A549 (cell line): ENCODE results near the gene BRAP. TPM values are rescaled to one million over a fixed set of nuclear protein-coding genes. Genes with fewer than 3 reads are reported as not detected.

Source experiments
- ATAC-seq, 2 experiments: fragments of 200-7000 bp in 1 of 2; fragments of >200 bp in 1 of 2; cut with Nextera tagmentation in 1 of 2; cut with Tn5 transposase in 1 of 2; 3 replicates each; pipeline versions ENCODE4 v1.8.0 to v1.9.1; 2018 to 2020; ENCODE audit warnings: mild to moderate bottlenecking in 1 of 2, moderate library complexity in 1 of 2
- CTCF ChIA-PET: fragments of 300-600 bp; sonication (Branson Sonifier 250); formaldehyde crosslinking; extraction: SDS; loops from one replicate; lab custom pipeline; 2021; ENCODE audit warnings: antibody characterized with exemption, inconsistent platforms; lab: Yijun Ruan, JAX
- POLR2A ChIA-PET: fragments of 350-600 bp; formaldehyde crosslinking; extraction: SDS; loops from one replicate; lab custom pipeline; 2021; ENCODE audit warnings: antibody characterized with exemption, inconsistent platforms; lab: Yijun Ruan, JAX
- DNase-seq, 2 experiments: peaks; one replicate each; pipeline versions ENCODE4 v3.0.0 to v3.0.0-alpha.2; 2011 to 2016; ENCODE audit warnings: low read depth in 1 of 2, low spot score in 1 of 2
- FAIRE-seq: peaks from 2 replicates; lab custom pipeline; 2011; peaks lifted over from hg19 to GRCh38; lab: Jason Lieb, UNC
- H3K27ac ChIP-seq, 2 experiments: fragments of >200 bp; sonication (Bioruptor Twin); formaldehyde crosslinking; 3 replicates each; pipeline ENCODE4 v1.5.1; 2016 to 2017
- H3K4me1 ChIP-seq: fragments of >200 bp; sonication (Bioruptor Twin); formaldehyde crosslinking; 3 replicates; pipeline ENCODE4 v1.6.1; 2016
- H3K4me2 ChIP-seq: fragments of >200 bp; sonication (Bioruptor Twin); formaldehyde crosslinking; 3 replicates; pipeline ENCODE4 v1.6.1; 2016
- H3K4me3 ChIP-seq: fragments of >200 bp; sonication (Bioruptor Twin); formaldehyde crosslinking; 3 replicates; pipeline ENCODE4 v1.5.1; 2016
- H3K9me3 ChIP-seq: fragments of >200 bp; sonication (Bioruptor Twin); formaldehyde crosslinking; 3 replicates; pipeline ENCODE4 v1.6.1; 2016
- CEBPB ChIP-seq, 2 experiments: fragments of >200 bp in 1 of 2; sonication (Bioruptor Twin) in 1 of 2; formaldehyde crosslinking in 1 of 2; IDR thresholded peaks; 2 replicates each; pipeline ENCODE4 v1.6.1; 2012 to 2016
- EHF ChIP-seq: fragments of 250-450 bp; sonication (Bioruptor Pico); IDR thresholded peaks from 2 replicates; pipeline ENCODE4 v1.5.0; 2020; ENCODE audit warnings: mild to moderate bottlenecking
- EHMT2 ChIP-seq: fragments of 200-600 bp; sonication (generic); IDR thresholded peaks from 2 replicates; pipeline ENCODE4 v1.6.1; 2016; ENCODE audit warnings: antibody characterized with exemption, low read depth, mild to moderate bottlenecking, moderate library complexity
- GATA3 ChIP-seq: IDR thresholded peaks from 2 replicates; pipeline ENCODE4 v1.6.1; 2012; ENCODE audit warnings: borderline replicate concordance
- HEYL ChIP-seq: fragments of 250-450 bp; sonication (Bioruptor Pico); IDR thresholded peaks from 2 replicates; pipeline ENCODE4 v1.8.0; 2021; ENCODE audit warnings: mild to moderate bottlenecking, moderate library complexity
- HMGXB4 ChIP-seq: fragments of 250-450 bp; sonication (Bioruptor Pico); IDR thresholded peaks from 2 replicates; pipeline ENCODE4 v1.5.0; 2021; ENCODE audit warnings: mild to moderate bottlenecking, moderate library complexity, borderline replicate concordance
- HOXB13 ChIP-seq: fragments of 250-450 bp; sonication (Bioruptor Pico); IDR thresholded peaks from 2 replicates; pipeline ENCODE4 v1.5.0; 2020; ENCODE audit warnings: low read depth, mild to moderate bottlenecking, moderate library complexity
- HOXB5 ChIP-seq: fragments of 250-450 bp; sonication (Bioruptor Pico); IDR thresholded peaks from 2 replicates; pipeline ENCODE4 v1.5.0; 2020; ENCODE audit warnings: mild to moderate bottlenecking, moderate library complexity
- JUNB ChIP-seq: fragments of >200 bp; sonication (Bioruptor Twin); formaldehyde crosslinking; IDR thresholded peaks from 2 replicates; pipeline ENCODE4 v1.6.1; 2016
- KDM5A ChIP-seq: fragments of 200-600 bp; sonication (generic); IDR thresholded peaks from 2 replicates; pipeline ENCODE4 v1.6.1; 2016; ENCODE audit warnings: antibody characterized with exemption, mild to moderate bottlenecking
- MAX ChIP-seq: IDR thresholded peaks from 2 replicates; pipeline ENCODE4 v1.6.1; 2012
- MAZ ChIP-seq: fragments of 150-350 bp; IDR thresholded peaks from 2 replicates; pipeline ENCODE4 v1.6.1; 2014; ENCODE audit warnings: antibody characterized with exemption, low read depth, low read length, borderline replicate concordance
- MYC ChIP-seq: IDR thresholded peaks from 2 replicates; pipeline ENCODE4 v1.6.1; 2012; ENCODE audit warnings: mild to moderate bottlenecking, inconsistent platforms, low read length, improper control_type of control experiment, borderline replicate concordance
- NPAS2 ChIP-seq: fragments of 250-450 bp; sonication (Bioruptor Pico); IDR thresholded peaks from 2 replicates; pipeline ENCODE4 v1.8.0; 2022; ENCODE audit warnings: mild to moderate bottlenecking, moderate library complexity, borderline replicate concordance
- NR3C1 ChIP-seq: fragments of >200 bp; sonication (Bioruptor Twin); formaldehyde crosslinking; IDR thresholded peaks from 3 replicates; pipeline ENCODE4 v1.6.1; 2017
- PHF8 ChIP-seq: fragments of 200-600 bp; sonication (generic); IDR thresholded peaks from 2 replicates; pipeline ENCODE4 v1.6.1; 2016; ENCODE audit warnings: low read depth, mild to moderate bottlenecking, antibody characterized with exemption, moderate library complexity, borderline replicate concordance
- POLR2A ChIP-seq: IDR thresholded peaks from 2 replicates; pipeline ENCODE4 v1.6.1; 2012; ENCODE audit warnings: mild to moderate bottlenecking, low read length
- POLR2AphosphoS2 ChIP-seq: conservative IDR thresholded peaks from 2 replicates; pipeline ENCODE4 v1.6.1; 2012; ENCODE audit warnings: low read length, improper control_type of control experiment, inconsistent platforms
- RARB ChIP-seq: fragments of 250-450 bp; sonication (Bioruptor Pico); IDR thresholded peaks from 2 replicates; pipeline ENCODE4 v1.8.0; 2021; ENCODE audit warnings: mild to moderate bottlenecking, moderate library complexity
- RFX5 ChIP-seq: fragments of 450-650 bp; IDR thresholded peaks from 2 replicates; pipeline ENCODE4 v1.7.1; 2014; ENCODE audit warnings: antibody characterized with exemption, mild to moderate bottlenecking, moderate library complexity
- RNF2 ChIP-seq: fragments of 200-600 bp; sonication (generic); IDR thresholded peaks from 2 replicates; pipeline ENCODE4 v1.6.1; 2016; ENCODE audit warnings: low read depth, mild to moderate bottlenecking, antibody characterized with exemption, moderate library complexity, borderline replicate concordance
- SMC3 ChIP-seq: fragments of >200 bp; sonication (Bioruptor Twin); formaldehyde crosslinking; IDR thresholded peaks from 3 replicates; pipeline ENCODE4 v1.6.1; 2018; ENCODE audit warnings: inconsistent platforms
- SREBF2 ChIP-seq: fragments of 450-650 bp; IDR thresholded peaks from 2 replicates; pipeline ENCODE4 v1.6.1; 2014; ENCODE audit warnings: mild to moderate bottlenecking, moderate library complexity
- ZC3H11A ChIP-seq: fragments of 450-650 bp; IDR thresholded peaks from 2 replicates; pipeline ENCODE4 v1.6.1; 2014; ENCODE audit warnings: antibody characterized with exemption, mild to moderate bottlenecking
- ZNF302 ChIP-seq: fragments of 250-450 bp; sonication (Bioruptor Pico); IDR thresholded peaks from 2 replicates; pipeline ENCODE4 v1.9.0; 2021; ENCODE audit warnings: inconsistent platforms, mild to moderate bottlenecking, moderate library complexity
- WGBS: methylation state at CpG from one replicate; pipeline ENCODE4 v1.1.6; 2017; ENCODE audit errors: missing lambda C conversion rate; 5-methylcytosine and 5-hydroxymethylcytosine counted together
- polyA plus RNA-seq, 4 experiments: library from polyadenylated mRNA; depleted of rRNA in 3 of 4; stranded (reverse); fragments of >200 nt; fragmentation: RNase III in 1 of 4; extraction: RNeasy Plus Mini Kit Qiagen cat#74134 plus additional on column Dnase treatment in 1 of 4; gene quantifications; 2 replicates in 3 of 4; 3 replicates in 1 of 4; pipeline ENCODE4 v1.2.3, GENCODE V29; 2011 to 2017
- TF ChIP-seq, protein P1 (sequence below): fragments of >200 bp; sonication (Bioruptor Twin); formaldehyde crosslinking; IDR thresholded peaks from 2 replicates; pipeline ENCODE4 v1.6.1; 2016

The BRAP gene
- polyA plus RNA-seq, 2 of the 4 experiments (the other 2 are of a cell fraction) = 13.0 to 29.7 TPM

- TF ChIP-seq CEBPB (IDR thresholded peaks at IDR 0.05) = peak in 1 of 2 experiments; percentile 2; a peak in 1 of 4 replicates
These were observed 86.1 kb downstream of the BRAP start (continued) for GRCh38 chr12:111599453-111600204.

DNA sequence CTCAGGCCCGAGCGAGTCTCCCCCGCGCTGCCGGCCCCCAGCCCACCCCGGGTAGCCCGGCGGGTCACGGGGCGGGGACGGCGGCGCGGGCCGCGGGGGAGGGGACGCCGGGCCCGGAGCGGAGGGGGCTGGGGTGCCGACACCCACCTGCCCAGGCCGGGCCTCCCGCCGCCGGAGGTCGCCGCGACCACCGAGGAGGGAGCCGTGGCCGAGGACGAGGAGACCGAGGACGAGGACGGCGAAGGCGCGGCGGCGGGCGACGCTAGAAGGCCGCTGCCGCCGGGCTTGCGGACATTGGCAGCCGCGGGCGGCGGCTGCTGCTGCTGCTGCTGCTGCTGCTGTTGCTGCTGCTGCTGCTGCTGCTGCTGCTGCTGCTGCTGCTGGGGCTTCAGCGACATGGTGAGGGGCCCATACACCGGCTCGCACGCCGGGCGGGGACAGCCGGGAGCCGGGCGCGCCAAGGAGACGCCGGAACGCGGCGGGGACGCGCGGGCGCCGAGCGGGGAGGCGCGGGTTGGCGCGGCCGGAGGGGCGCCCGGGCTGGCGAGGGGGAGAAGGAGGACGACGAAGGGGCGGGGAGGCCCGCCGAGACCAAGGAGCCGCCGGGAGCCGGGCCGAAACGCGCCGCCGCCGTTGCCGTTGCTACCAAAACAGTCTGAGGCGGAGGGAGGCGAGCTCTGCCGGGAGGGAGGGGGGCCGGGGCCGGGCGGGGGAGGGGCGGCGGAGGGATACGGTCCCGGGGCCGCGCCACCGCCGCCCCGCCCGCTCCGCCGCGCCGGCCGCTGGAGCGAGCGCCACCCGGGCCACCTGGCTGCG is 86.9 kb downstream of the BRAP start, which contains the start of gene ATXN2:
Gene ATXN2, minus strand, starts transcription at position 679 of the 816 bp plus-strand sequence. Its CDS starts 281 bp downstream, at position 398.
- peak within 1 kb of the TSS; percentile 93 for H3K4me3 ChIP-seq
- ChIA-PET CTCF (no interaction called here), POLR2A (interaction anchor here (0.5 to 1.0 kb wide), 6 partner anchors 9 to 1235 kb away, joined by 3 to 4 read pairs (median 4); no protein-coding TSS in a partner anchor)
- no CpG with 5 or more reads among the region's 119 CpGs for WGBS
- TF ChIP-seq PHF8 = peak; percentile 13; the same call in 1 of the 2 replicates
- TF ChIP-seq SMC3 = no peak
- TF ChIP-seq HOXB5 (CRISPR knock-in tag) = 0 out of 2 replicates have a peak, but pooled peaks have one; percentile 23
- peak; percentile 28; the same call in 1 of the 2 replicates for TF ChIP-seq HOXB13 (CRISPR knock-in tag)
- TF ChIP-seq HMGXB4 (CRISPR knock-in tag) = no peak
- TF ChIP-seq ZC3H11A = no peak
- DNase-seq (peak in 1 of 2 experiments; percentile 63), FAIRE-seq (no peak), ATAC-seq (peak in 1 of 2 experiments; percentile 49; a peak in 4 of 6 replicates)
- H3K27ac ChIP-seq = peak within 1 kb of the TSS; percentile 100
- peaks cover 37% of the 10 kb centered on the region for H3K4me1 ChIP-seq
- no peaks in the 10 kb centered on the region for H3K9me3 ChIP-seq
- peak within 1 kb of the TSS; percentile 88 for H3K4me2 ChIP-seq

DNA sequence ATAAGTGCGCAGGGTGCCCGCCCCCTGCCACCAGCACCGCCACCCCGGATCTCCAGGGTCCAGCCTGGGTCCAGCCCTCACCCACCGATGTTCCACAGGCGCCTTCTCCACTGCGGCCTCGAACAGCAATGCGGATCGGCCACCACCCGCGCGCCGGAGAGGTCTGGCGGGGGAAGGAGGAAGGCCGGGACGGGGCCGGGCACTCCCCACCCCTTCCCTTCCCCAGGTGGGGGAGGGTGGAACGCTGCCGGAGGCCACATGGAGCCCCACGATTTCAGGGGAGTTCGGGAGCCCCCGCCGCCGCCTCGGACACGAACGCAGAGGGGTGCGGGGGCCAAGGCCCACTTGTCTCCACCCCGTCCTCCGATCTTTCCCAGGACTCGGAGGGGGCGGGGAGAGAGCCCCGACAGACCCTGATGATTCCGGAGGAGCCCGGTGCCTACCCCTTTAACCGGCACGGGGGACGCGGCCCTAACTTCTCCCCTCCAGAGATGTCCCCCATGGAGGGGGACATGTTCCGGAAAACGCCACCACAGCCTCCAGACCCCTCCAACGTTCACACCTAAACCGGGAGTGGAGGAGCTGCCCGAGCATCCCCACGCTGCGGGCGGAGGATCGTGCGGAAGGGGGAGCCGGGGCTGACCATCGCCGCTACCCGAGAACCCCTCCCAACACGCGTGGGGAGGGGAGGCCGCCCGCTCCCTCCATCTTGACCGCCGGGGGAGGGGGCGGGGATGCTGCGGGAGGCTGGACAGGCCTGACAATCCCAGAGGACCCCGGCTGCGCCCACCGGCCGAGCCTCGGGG is 87.7 kb downstream of the BRAP start:
- Histone ChIP-seq H3K4me2 (peak overlapping the region; percentile 88), H3K4me1 (peaks cover 45% of the 10 kb centered on the region), H3K9me3 (no peaks in the 10 kb centered on the region), H3K4me3 (peak overlapping the region; percentile 93), H3K27ac (peak overlapping the region; percentile 100)
- ATAC-seq = peak; percentile 33 to 50
- peak; percentile 50 to 52 for DNase-seq
- ChIA-PET CTCF (no interaction called here), POLR2A (interaction anchor here (0.5 kb wide), 1 partner anchor 118 kb away, joined by 4 read pairs; no protein-coding TSS in a partner anchor)
- 20% methylated on average over 1 of the region's 67 CpGs for WGBS
- no peak for FAIRE-seq
- TF ChIP-seq POLR2AphosphoS2 (no peak), SREBF2 (no peak), NR3C1 (no peak), ZNF302 (CRISPR knock-in tag) (no peak), PHF8 (peak; percentile 21; the same call in 1 of the 2 replicates), EHMT2 (no peak), ZC3H11A (no peak), POLR2A (peak; percentile 23; the same call in 1 of the 2 replicates), RNF2 (no peak), RFX5 (no peak), KDM5A (no peak), MAZ (no peak), EHF (CRISPR knock-in tag) (no peak), JUNB (no peak), GATA3 (no peak), MAX (peak; percentile 33; the same call in 1 of the 2 replicates), MYC (no peak), RARB (CRISPR knock-in tag) (no peak), NPAS2 (CRISPR knock-in tag) (no peak), HEYL (CRISPR knock-in tag) (no peak)
- TF ChIP-seq, protein P1, sequence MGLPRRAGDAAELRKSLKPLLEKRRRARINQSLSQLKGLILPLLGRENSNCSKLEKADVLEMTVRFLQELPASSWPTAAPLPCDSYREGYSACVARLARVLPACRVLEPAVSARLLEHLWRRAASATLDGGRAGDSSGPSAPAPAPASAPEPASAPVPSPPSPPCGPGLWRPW = no peak
